Measurements from ENCODE around the gene ERICH6. TPM values are rescaled to one million over a fixed set of nuclear protein-coding genes. Genes with fewer than 3 reads are reported as not detected.

The ERICH6 gene
- total RNA-seq, 2 donors from 2014 or later, result not detected

- Histone ChIP-seq H3K27ac (no peak overlapping the region), H3K4me1 (ENCODE audit: control insufficient read depth in 1 of 2, low read depth in 2 of 2) (peaks cover 39 to 83% of the 10 kb centered on the region in 2 donors)
- TF ChIP-seq, protein P1, sequence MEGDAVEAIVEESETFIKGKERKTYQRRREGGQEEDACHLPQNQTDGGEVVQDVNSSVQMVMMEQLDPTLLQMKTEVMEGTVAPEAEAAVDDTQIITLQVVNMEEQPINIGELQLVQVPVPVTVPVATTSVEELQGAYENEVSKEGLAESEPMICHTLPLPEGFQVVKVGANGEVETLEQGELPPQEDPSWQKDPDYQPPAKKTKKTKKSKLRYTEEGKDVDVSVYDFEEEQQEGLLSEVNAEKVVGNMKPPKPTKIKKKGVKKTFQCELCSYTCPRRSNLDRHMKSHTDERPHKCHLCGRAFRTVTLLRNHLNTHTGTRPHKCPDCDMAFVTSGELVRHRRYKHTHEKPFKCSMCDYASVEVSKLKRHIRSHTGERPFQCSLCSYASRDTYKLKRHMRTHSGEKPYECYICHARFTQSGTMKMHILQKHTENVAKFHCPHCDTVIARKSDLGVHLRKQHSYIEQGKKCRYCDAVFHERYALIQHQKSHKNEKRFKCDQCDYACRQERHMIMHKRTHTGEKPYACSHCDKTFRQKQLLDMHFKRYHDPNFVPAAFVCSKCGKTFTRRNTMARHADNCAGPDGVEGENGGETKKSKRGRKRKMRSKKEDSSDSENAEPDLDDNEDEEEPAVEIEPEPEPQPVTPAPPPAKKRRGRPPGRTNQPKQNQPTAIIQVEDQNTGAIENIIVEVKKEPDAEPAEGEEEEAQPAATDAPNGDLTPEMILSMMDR (IDR thresholded peaks at IDR 0.05), result no peak
Measured at GRCh38 chr3:150746791-150747590, 43.3 kb upstream of the ERICH6 start.

GRCh38 chr3:150745832-150746231, 42.1 kb upstream of the ERICH6 start:
- Histone ChIP-seq H3K27ac (no peak overlapping the region), H3K4me1 (ENCODE audit: control insufficient read depth in 1 of 2, low read depth in 2 of 2) (peaks cover 39 to 80% of the 10 kb centered on the region in 2 donors), H3K4me3 (no peak overlapping the region), H3K9me3 (no peaks in the 10 kb centered on the region), H3K36me3 (no peaks in the 10 kb centered on the region), H3K27me3 (replicated peaks; ENCODE audit: insufficient read depth) (no peaks in the 10 kb centered on the region)
- ATAC-seq (ENCODE audit: insufficient number of reproducible peaks, low FRiP score, low read depth) (no peak), DNase-seq (ENCODE audit: low spot score) (no peak)
- TF ChIP-seq, protein P1 (IDR thresholded peaks at IDR 0.05), result no peak

More at GRCh38 chr3:150746791-150747590, 43.3 kb upstream of the ERICH6 start:
- Histone ChIP-seq H3K36me3 (no peaks in the 10 kb centered on the region), H3K4me3 (no peak overlapping the region), H3K9me3 (no peaks in the 10 kb centered on the region), H3K27me3 (replicated peaks; ENCODE audit: insufficient read depth) (no peaks in the 10 kb centered on the region)
- no peak for ATAC-seq (ENCODE audit: insufficient number of reproducible peaks, low FRiP score, low read depth)
- no peak for DNase-seq (ENCODE audit: low spot score)

- H3K4me1 ChIP-seq (ENCODE audit: control insufficient read depth in 1 of 2, low read depth in 2 of 2), result peaks cover 37 to 78% of the 10 kb centered on the region in 2 donors
- TF ChIP-seq, protein P1 (IDR thresholded peaks at IDR 0.05), result no peak
- peak overlapping the region in 1 of 2 donors; percentile 6 for H3K27ac ChIP-seq
- DNase-seq (ENCODE audit: low spot score) (no peak), ATAC-seq (ENCODE audit: insufficient number of reproducible peaks, low FRiP score, low read depth) (no peak)
- no peaks in the 10 kb centered on the region for H3K36me3 ChIP-seq
- no peaks in the 10 kb centered on the region for H3K9me3 ChIP-seq
- H3K27me3 ChIP-seq (replicated peaks; ENCODE audit: insufficient read depth), result no peaks in the 10 kb centered on the region
- H3K4me3 ChIP-seq, result no peak overlapping the region
Measured at GRCh38 chr3:150744919-150745211, 41.1 kb upstream of the ERICH6 start.

- H3K4me3 ChIP-seq, result no peak overlapping the region
- TF ChIP-seq, protein P1 (IDR thresholded peaks at IDR 0.05), result no peak
- H3K27me3 ChIP-seq (replicated peaks; ENCODE audit: insufficient read depth), result no peaks in the 10 kb centered on the region
- no peaks in the 10 kb centered on the region for H3K9me3 ChIP-seq
- no peak for ATAC-seq (ENCODE audit: insufficient number of reproducible peaks, low FRiP score, low read depth)
- peak overlapping the region; percentile 29 to 47 for H3K27ac ChIP-seq
- peaks cover 34 to 74% of the 10 kb centered on the region in 2 donors for H3K4me1 ChIP-seq (ENCODE audit: control insufficient read depth in 1 of 2, low read depth in 2 of 2)
- no peak for DNase-seq (ENCODE audit: low spot score)
- H3K36me3 ChIP-seq, result no peaks in the 10 kb centered on the region
Measured at GRCh38 chr3:150744041-150744918, 40.6 kb upstream of the ERICH6 start.

- H3K36me3 ChIP-seq, result no peaks in the 10 kb centered on the region
- TF ChIP-seq, protein P1 (IDR thresholded peaks at IDR 0.05), result no peak
- H3K4me3 ChIP-seq, result no peak overlapping the region
- H3K9me3 ChIP-seq, result no peaks in the 10 kb centered on the region
- H3K4me1 ChIP-seq (ENCODE audit: control insufficient read depth in 1 of 2, low read depth in 2 of 2), result peaks cover 29 to 66% of the 10 kb centered on the region in 2 donors
- H3K27ac ChIP-seq, result peak overlapping the region; percentile 38 to 47
- DNase-seq (ENCODE audit: low spot score), result no peak
- no peaks in the 10 kb centered on the region for H3K27me3 ChIP-seq (replicated peaks; ENCODE audit: insufficient read depth)
- no peak for ATAC-seq (ENCODE audit: insufficient number of reproducible peaks, low FRiP score, low read depth)
Measured at GRCh38 chr3:150743508-150743907, 39.8 kb upstream of the ERICH6 start.
